Measurements from ENCODE around the gene SLC38A10. TPM values are rescaled to one million over a fixed set of nuclear protein-coding genes. Genes with fewer than 3 reads are reported as not detected.

SLC38A10 gene
- total RNA-seq, 1 experiment from 2014 or later, result 43.8 TPM

DNA sequence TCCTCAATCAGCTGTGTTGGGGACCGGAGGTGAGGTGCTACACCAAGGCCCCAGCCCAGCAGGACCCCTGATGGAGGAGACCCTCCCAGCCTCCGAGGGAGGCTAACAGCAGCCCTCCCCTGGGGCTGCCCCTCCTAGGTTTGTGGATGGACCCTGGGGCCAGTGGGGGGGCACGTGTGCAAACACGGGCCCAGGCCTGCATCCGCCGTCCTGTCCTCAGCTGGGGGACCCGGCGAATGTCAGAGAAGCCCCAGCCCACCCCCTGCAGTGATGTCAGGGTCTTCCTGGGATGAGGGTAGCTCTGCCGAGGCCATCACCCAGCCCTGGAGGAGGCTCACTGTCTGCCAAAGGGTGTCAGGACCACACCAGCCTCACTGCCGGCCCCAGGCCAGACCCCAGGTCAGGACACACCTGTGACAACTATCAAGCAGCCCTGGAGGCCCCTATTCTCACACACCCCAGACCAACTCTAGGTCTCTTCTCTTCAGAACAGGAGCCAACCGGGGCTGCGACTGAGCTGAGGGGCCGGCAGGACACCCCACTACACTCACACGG lies 99.1 kb downstream of the SLC38A10 start:
- TF ChIP-seq, protein P1, sequence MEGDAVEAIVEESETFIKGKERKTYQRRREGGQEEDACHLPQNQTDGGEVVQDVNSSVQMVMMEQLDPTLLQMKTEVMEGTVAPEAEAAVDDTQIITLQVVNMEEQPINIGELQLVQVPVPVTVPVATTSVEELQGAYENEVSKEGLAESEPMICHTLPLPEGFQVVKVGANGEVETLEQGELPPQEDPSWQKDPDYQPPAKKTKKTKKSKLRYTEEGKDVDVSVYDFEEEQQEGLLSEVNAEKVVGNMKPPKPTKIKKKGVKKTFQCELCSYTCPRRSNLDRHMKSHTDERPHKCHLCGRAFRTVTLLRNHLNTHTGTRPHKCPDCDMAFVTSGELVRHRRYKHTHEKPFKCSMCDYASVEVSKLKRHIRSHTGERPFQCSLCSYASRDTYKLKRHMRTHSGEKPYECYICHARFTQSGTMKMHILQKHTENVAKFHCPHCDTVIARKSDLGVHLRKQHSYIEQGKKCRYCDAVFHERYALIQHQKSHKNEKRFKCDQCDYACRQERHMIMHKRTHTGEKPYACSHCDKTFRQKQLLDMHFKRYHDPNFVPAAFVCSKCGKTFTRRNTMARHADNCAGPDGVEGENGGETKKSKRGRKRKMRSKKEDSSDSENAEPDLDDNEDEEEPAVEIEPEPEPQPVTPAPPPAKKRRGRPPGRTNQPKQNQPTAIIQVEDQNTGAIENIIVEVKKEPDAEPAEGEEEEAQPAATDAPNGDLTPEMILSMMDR (conservative IDR thresholded peaks at IDR 0.05), result no peak
- no peak overlapping the region for H4K8ac ChIP-seq (replicated peaks; ENCODE audit: insufficient read length, low read depth, low read length)
- no peak overlapping the region for H2BK5ac ChIP-seq (ENCODE audit: insufficient read length, low read length)
- no peak overlapping the region for H3K4me2 ChIP-seq (ENCODE audit: insufficient read depth, insufficient read length, low read length)
- H3K79me1 ChIP-seq (ENCODE audit: insufficient read depth, low read depth, low read length, poor library complexity, severe bottlenecking), result no peaks in the 10 kb centered on the region
- no peaks in the 10 kb centered on the region for H3K4me1 ChIP-seq (ENCODE audit: insufficient read depth, low read length)
- no peak overlapping the region for H3K4ac ChIP-seq (ENCODE audit: low read depth, low read length)
- no peak overlapping the region for H2AFZ ChIP-seq (ENCODE audit: low read length)
- H3K56ac ChIP-seq (ENCODE audit: insufficient read length, low read depth, low read length), result no peak overlapping the region
- H3K23ac ChIP-seq (ENCODE audit: insufficient read length, low read depth, low read length), result no peak overlapping the region
- H3K27me3 Mint-ChIP-seq (ENCODE audit: low read depth), result no peaks in the 10 kb centered on the region
- H3K23me2 ChIP-seq (ENCODE audit: insufficient read length, low read depth, low read length, poor library complexity, severe bottlenecking), result no peaks in the 10 kb centered on the region
- no peak overlapping the region for H3K18ac ChIP-seq (ENCODE audit: insufficient read length, low read depth, low read length)
- H2BK120ac ChIP-seq (ENCODE audit: low read depth, low read length, poor library complexity, severe bottlenecking), result no peak overlapping the region
- no peak overlapping the region for H2BK15ac ChIP-seq (ENCODE audit: low read depth, low read length)
- no peaks in the 10 kb centered on the region for H3K9me3 ChIP-seq (ENCODE audit: control insufficient read depth, low read depth, low read length)
- no peaks in the 10 kb centered on the region for H4K20me1 ChIP-seq (ENCODE audit: control insufficient read depth, insufficient read depth, insufficient read length)
- H3K27me3 ChIP-seq (ENCODE audit: insufficient read depth, low read length), result no peaks in the 10 kb centered on the region
- H2BK12ac ChIP-seq (ENCODE audit: insufficient read length, low read depth, low read length), result no peak overlapping the region
- H3K4me1 Mint-ChIP-seq, result no peaks in the 10 kb centered on the region
- no peak overlapping the region for H4K91ac ChIP-seq (ENCODE audit: insufficient read length, low read depth, low read length)
- no peak overlapping the region for H4K5ac ChIP-seq (ENCODE audit: insufficient read length, low read depth, low read length)
- no peak for DNase-seq
- no peak overlapping the region for H3T11ph ChIP-seq (ENCODE audit: low read length)
- no peaks in the 10 kb centered on the region for H3K9me3 Mint-ChIP-seq
- no peak overlapping the region for H3K14ac ChIP-seq (ENCODE audit: insufficient read depth, low read length)
- no CpG with 5 or more reads among the region's 14 CpGs for WGBS (ENCODE audit: extremely low coverage, insufficient read length, low lambda C conversion rate)
- H3K79me2 ChIP-seq (ENCODE audit: insufficient read depth, low read length), result no peaks in the 10 kb centered on the region
- no peak overlapping the region for H3K9ac ChIP-seq (ENCODE audit: extremely low read depth, insufficient read length, low read length)
- no peak overlapping the region for H3K4me3 Mint-ChIP-seq
- H2AK5ac ChIP-seq (ENCODE audit: insufficient read length, low read length), result no peak overlapping the region
- H3K27ac Mint-ChIP-seq, result no peak overlapping the region
- no peak overlapping the region for H2BK20ac ChIP-seq (ENCODE audit: low read depth, low read length, poor library complexity, severe bottlenecking)
- H3K36me3 Mint-ChIP-seq (ENCODE audit: insufficient read depth in 1 of 3, low read depth in 3 of 3), result peaks cover 0 to 14% (median 8%) of the 10 kb centered on the region in 3 experiments; a peak in 4 of 7 replicates
- H3K27ac ChIP-seq (ENCODE audit: insufficient read length, low read depth, low read length), result no peak overlapping the region

Other genes starting within 250 kb of the SLC38A10 start
- not detected in 2 replicates for gene PVALEF, start 129.8 kb downstream of the SLC38A10 start, total RNA-seq (2021)
- 2.3 and 2.4 TPM in 2 replicates for gene AATK, start 129.1 kb downstream of the SLC38A10 start, total RNA-seq (2021)
- 16.3 and 16.5 TPM in 2 replicates for gene CEP131, start 72.3 kb downstream of the SLC38A10 start, total RNA-seq (2021)
- gene TEPSIN, start 56.3 kb downstream of the SLC38A10 start, total RNA-seq (2021), result 36.2 and 38.8 TPM in 2 replicates
- gene NDUFAF8, start 56.0 kb downstream of the SLC38A10 start, total RNA-seq (2021), result 53.1 and 60.1 TPM in 2 replicates
- 1.7 and 3.1 TPM in 2 replicates for gene BAHCC1, start 100.2 kb upstream of the SLC38A10 start, total RNA-seq (2021)
- 4,136 and 4,160 TPM in 2 replicates for gene ACTG1, start 217.5 kb upstream of the SLC38A10 start, total RNA-seq (2021)
- 1.0 and 1.6 TPM in 2 replicates for gene FSCN2, start 233.1 kb upstream of the SLC38A10 start, total RNA-seq (2021)

Measured in H9 (cell line).